Adipose tissue (tissue), 3 donors: ENCODE results near the gene MAPK12. TPM values are rescaled to one million over a fixed set of nuclear protein-coding genes. Genes with fewer than 3 reads are reported as not detected.

Source experiments
- H3K27ac ChIP-seq: one replicate; pipeline ENCODE4 v1.5.1; 2013; ENCODE audit warnings: low read depth, low read length
- WGBS, 3 donors: extraction: QIAGEN DNeasy Blood & Tissue Kit; methylation state at CpG; one replicate each; pipeline ENCODE4 v1.1.7; 2013; 5-methylcytosine and 5-hydroxymethylcytosine counted together
- polyA plus RNA-seq, 3 donors: library from polyadenylated mRNA; stranded (reverse); fragments of 200-250 nt; gene quantifications; one replicate each; pipeline ENCODE4 v1.2.3, GENCODE V29; 2013
- donor health status: healthy with polysubstance abuse.
- donor health status: Bipolar disorder and iron deficiency.
- donor health status: healthy.

The MAPK12 gene
- polyA plus RNA-seq, 3 donors: 4.7 to 17.6 (median 15.7) TPM

DNA sequence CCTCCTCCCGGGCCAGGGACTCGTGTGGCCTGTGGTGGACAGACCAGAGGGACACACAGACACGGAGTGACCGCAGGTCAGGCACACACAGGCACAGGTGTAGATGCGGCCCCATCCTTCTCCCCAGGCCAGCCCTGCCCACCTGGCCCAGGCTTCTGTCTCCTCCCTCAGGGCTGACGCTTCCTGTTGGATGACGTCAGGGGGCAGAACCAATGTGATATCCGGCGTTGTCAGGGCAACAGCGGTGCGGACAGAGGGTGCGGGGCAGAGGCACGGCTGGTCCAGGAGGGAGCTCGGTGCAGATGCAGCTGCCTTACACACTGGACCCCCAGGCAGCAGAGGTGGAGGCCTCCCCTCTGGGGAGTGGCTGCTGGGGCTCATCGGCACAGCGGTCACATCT, 13.7 kb downstream of the MAPK12 start:
- WGBS, 3 donors: 49 to 55% (median 50%) methylated on average over 16 of the region's 16 CpGs

DNA sequence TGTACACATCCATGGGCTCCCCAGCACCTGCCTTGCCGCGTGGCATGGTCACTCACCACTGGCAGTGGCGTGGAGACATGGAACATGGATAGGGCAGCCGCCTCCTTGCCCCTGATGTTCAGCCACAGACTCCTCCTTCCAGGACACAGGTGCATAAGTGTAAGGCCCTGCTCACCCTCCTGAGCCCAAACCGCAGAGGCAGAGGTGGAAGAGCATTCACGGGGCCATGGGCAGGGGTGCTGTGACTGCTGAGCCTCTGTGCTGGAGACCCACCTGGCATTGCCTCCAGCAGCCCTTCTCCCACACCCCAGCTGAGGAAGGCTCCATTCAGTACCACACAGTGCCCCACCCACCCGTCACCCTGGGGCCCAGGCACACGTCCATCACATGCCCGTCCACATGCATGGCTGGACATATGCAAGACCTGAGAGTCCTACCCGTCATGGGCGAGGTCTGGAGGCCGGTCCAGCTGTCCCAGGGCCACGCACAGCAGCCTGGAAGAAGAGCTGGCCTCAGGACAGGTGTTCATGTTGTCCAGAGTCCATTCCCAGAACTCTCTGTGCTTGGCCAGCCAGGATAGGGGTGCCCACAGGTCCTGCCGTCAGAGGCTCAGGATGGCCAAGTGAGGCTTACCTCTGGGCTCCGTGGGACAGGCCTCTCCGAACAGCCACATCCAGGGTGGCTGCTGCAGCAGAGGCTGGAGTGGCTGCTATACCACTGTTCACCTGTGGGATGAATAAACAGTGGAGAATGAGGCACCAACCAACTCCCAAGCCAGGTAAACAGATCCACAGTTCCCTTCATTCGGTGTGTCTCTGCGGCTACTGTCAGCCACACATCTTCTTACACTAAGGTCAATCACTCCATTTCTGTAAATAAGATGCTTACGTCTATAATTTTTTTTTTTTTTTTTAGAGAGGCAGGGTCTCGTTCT, 15.0 kb downstream of the MAPK12 start:
- no peak overlapping the region for H3K27ac ChIP-seq
- 84 to 90% (median 87%) methylated on average over 20 of the region's 20 CpGs for WGBS, 3 donors

More for the DNA sequence above, 13.7 kb downstream of the MAPK12 start:
- no peak overlapping the region for H3K27ac ChIP-seq

GRCh38 chr22:50245214-50246072, 16.0 kb downstream of the MAPK12 start:
- WGBS, 3 donors: 15 to 20% (median 15%) methylated on average over 25 to 53 of the region's 53 CpGs
- peak overlapping the region; percentile 69 for H3K27ac ChIP-seq

DNA sequence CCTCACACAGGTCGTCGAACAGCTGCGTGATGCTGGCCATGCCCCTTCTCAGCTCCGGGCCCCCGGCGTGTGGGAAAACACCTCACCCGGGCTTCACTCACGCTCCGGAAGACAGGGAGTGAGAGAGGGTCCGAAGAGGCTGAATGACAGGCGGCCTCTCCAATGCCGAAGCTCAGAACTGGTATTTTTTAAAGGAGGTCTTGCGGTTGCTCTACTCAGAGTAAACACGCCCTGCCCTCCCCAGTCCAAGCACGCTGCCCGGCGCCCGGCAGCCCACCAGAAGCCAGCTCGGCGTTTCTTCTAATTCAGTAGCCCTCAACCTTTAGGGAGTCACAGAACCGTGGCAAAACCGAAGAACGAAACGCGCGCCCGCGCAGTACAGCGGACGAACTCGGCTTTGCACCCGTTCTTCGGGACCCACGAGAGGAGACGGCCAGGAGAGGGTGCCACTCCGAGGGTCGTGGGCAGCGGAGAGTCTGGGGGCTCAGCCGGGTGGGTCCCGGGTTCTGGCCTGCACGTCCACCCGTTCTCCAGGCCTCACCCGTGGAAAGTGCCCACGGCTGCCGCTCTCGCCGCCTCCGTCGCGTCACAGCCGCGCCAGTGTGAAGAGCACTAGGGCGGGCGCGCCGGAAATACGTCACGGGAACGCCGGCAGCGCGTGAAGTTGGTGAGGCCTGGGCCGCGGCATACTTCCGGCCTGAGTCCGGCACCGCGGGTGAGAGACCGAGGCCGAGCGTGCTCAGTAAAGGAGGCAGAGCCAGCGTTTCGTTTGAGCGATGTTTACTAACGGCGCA, 16.9 kb downstream of the MAPK12 start, which contains the start of gene TUBGCP6:
Gene TUBGCP6, minus strand, starts transcription at position 604 of the 794 bp plus-strand sequence. Its CDS starts 564 bp downstream, at position 40.
- H3K27ac ChIP-seq: peak within 1 kb of the TSS; percentile 91
- 0% methylated on average over 76 of the region's 76 CpGs for WGBS, 3 donors

DNA sequence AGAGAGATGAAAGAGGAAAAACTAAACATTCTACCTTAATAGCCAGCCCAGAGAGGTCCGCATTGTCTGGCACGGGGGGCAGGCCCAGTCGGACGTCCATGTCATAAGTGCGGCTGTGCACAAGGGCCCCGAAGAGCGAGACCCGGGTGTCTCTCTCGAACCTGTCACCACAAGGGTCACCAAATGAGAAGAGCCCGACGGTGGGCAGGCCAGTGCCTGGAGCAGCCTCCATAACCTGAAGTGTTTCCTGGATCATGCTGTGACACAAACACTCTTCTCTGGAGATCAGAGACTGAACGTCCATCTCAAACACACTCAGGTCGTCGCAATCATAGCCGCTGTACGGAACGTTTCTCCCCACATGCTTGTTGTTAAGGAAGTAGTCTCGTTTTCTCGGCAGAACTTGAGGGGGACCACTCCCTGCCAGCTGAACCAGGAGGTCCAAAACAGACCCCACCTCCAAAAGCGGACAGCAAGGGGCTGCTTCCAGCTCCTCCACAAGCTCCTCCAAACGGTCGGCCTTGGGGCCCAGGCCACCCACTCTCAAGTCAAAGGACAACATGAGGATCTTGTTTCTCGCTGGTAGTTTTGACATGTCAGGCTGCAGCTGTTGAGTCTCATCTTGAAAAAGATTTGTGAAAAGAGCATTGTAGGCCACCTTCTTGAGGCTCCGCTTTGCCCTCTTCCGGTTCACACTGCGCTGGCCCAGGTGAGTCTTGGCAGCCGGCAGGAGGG, 17.6 kb downstream of the MAPK12 start:
- 12 to 16% (median 15%) methylated on average over 27 of the region's 27 CpGs for WGBS, 3 donors
- H3K27ac ChIP-seq: no peak overlapping the region

DNA sequence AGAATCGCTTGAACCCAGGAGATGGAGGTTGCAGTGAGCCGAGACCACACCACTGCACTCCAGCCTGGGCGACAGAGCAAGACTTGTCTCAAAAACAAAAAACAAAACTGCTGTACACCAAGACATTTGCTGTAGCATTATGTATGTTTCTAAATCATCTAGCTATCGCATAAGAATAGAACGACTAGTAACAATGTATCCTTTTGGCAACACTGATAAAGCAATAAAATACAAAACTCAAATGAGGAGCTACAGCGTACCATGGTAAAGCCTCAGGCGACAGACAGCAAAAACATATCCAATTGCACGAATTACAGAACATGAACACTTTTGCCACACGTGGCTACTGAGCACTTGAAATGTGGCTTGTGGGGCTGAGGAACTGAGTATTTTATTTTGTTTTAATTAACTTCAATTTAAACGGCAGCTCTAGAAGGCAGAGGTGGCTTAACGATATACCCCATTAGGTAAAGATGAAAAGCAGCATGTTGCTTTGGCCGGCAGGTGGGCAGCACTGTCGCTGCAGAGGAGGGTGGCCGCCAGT, 19.0 kb downstream of the MAPK12 start:
- 59 to 70% (median 63%) methylated on average over 14 of the region's 14 CpGs for WGBS, 3 donors
- no peak overlapping the region for H3K27ac ChIP-seq

GRCh38 chr22:50238755-50239154, 22.7 kb downstream of the MAPK12 start:
- H3K27ac ChIP-seq: no peak overlapping the region
- 77 to 91% (median 81%) methylated on average over 8 to 9 of the region's 9 CpGs for WGBS, 3 donors

DNA sequence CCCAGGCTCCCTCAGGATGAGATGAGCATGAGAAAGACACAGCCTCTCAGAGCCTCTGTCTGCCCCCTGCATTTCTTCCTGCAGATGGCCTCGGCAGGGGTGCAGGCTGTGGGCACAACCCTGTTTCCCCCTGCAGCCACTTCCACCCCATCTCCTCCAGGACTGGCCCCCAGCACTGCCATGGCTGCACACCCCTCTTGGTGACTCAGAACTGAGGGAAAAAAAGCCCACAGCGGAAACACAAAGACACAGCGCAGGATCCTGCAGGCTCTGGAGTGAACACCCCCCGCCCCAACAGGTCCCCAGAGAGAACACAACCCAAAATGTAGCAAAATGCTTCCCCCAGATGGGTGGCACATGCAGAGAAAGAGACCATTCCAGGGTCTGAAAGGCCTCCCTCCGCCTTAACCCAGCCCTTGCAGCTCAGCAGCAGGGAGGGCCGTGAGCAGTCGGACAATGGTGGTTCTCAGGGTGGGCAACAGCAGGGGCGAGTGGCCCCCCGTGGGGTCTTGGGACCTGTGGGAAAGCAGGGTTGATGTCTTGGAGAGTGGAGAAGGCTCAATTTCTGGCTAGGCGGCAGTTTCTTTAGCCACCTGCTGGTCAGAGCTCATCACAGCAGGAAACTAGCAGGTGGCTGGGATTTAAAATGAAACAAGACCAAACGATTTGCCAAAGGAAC, 24.6 kb downstream of the MAPK12 start:
- WGBS, 3 donors: 68 to 76% (median 71%) methylated on average over 11 of the region's 11 CpGs
- H3K27ac ChIP-seq: no peak overlapping the region

DNA sequence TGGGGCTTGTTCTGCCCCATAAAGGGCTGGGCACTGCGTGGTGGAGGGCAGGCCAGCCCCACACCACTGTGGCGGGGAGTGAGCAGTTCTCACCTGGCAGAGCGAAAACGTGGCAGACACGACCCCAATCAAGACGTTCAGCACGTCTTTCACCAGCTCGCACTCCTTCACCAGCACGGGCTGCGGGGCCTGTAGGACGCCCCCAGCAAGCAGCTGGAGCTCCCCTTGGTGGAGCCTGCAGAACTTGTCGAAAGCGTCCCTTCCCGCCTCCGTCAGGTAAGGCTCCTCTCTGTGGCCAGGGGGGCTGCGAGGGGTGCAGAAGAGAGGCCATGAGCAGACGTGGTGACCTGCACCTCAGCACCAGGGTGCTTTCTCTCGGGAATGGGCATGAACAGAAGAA, 28.3 kb downstream of the MAPK12 start:
- no peak overlapping the region for H3K27ac ChIP-seq
- 87 to 94% (median 93%) methylated on average over 18 of the region's 18 CpGs for WGBS, 3 donors

DNA sequence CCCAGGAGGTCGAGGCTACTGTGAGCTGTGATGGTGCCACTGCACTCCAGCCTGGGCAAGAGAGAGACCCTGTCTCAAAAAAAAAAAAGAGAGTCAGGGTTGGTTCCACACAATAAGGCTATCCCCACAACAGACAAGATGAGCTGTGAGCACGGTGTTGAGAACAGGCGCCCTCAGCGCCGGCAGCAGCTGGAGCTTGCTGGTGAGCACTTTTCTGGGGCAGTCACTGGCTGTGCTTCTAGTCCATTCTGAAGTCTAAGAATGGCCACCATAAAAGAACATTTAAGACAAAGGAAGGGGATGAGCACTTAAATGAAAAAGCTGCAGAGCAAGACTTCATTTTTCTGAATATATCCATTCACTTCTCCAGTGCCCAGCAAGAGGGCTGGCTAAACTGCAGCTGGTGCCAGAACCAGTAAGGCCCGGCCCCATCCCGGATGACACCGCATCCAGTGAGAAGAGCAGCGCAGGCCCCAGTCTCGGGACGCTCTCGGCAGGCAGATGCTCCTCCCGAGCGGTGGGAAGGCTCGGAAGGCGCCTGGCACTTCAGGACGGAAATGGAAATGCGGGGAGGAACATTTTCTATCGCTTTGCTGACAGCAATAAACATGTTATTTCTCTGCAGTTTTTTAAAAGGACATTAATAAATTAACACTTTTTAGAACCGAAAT, 28.9 kb downstream of the MAPK12 start:
- H3K27ac ChIP-seq: no peak overlapping the region
- 89 to 92% (median 91%) methylated on average over 20 of the region's 20 CpGs for WGBS, 3 donors

- WGBS, 3 donors: 94 to 97% (median 96%) methylated on average over 16 of the region's 16 CpGs
- no peak overlapping the region for H3K27ac ChIP-seq
These were observed 32.1 kb downstream of the MAPK12 start for GRCh38 chr22:50229370-50229769.

DNA sequence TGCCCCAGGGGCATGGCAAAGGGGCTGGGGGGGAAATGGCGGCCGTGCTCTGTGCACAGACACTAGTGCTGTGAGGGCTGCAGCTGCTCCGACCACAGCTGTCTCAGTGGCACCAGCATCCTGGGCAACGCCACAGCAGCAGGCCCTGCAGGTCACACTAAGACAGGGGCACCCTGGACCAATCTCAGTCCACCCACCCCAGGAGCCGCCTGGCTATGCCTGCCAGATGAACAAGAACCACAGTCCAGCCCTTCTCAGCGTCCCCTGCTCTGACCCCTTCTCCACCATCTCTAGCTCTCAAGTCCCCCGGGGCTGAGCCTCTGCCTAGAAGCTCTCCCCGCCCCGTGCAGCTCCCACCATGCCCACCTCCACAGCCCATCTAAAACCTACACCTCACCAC, 33.1 kb downstream of the MAPK12 start:
- H3K27ac ChIP-seq: no peak overlapping the region
- 92 to 99% (median 95%) methylated on average over 8 to 9 of the region's 9 CpGs for WGBS, 3 donors

DNA sequence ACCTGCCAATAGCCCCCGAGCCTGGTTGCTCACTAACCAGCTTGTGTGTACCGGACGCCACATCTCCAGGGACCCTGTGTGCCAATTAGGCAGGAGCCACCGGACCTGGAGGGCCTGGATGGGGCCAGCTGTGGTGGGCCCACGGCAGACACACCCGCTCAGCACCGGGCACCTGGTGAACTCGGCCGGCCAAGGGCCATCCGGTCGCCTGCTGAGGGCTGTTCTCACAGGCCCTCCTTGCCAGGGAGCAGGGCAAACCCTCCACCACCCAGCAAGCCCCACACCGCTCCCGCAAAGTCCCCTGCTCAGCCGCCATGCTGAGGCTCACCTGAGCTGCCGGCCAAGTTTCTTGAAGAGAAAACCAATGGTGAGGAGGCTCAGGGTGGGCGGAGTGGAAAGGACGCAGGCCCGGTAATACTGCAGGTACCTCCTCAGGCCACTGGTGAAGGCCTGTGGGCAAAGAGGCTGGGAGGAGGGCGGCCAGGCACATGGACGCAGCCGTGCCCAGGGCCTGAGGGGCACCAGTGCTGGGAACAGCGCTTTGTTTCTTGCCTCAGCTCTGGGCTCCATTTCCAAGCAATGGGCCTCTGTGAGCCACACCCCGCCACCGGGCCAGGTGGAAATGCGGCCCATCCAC, 33.8 kb downstream of the MAPK12 start:
- 93 to 94% (median 93%) methylated on average over 25 of the region's 25 CpGs for WGBS, 3 donors
- H3K27ac ChIP-seq: no peak overlapping the region

- 90 to 95% (median 93%) methylated on average over 17 to 18 of the region's 18 CpGs for WGBS, 3 donors
- H3K27ac ChIP-seq: no peak overlapping the region
These were observed 34.7 kb downstream of the MAPK12 start for GRCh38 chr22:50226875-50227165.

GRCh38 chr22:50226063-50226874, 35.2 kb downstream of the MAPK12 start:
- WGBS, 3 donors: 93 to 94% (median 93%) methylated on average over 27 to 31 of the region's 31 CpGs
- H3K27ac ChIP-seq: no peak overlapping the region
